HTERT RPE-1 (cell line): ENCODE results near the gene CAT.
"Not testable (repeated sequence)": the region's sequence is repeated elsewhere in the genome, so short reads cannot be mapped to it uniquely, and the experiment has no call there.

Experiments
- in situ Hi-C: fragments of 300-500 bp; cut with MboI; formaldehyde crosslinking; loops from 4 replicates; pipeline ENCODE4 v1.14.3; 2020; ENCODE audit warnings: low sequenced_read_pairs

CAT gene

GRCh38 chr11:34424826-34425225 is 13.9 kb upstream of the CAT start:
- in situ Hi-C loops, result not testable (repeated sequence)

GRCh38 chr11:34425360-34425759 is 13.4 kb upstream of the CAT start:
- in situ Hi-C loops, result no loop called here

GRCh38 chr11:34425867-34426266 is 12.9 kb upstream of the CAT start:
- in situ Hi-C loops, result no loop called here

GRCh38 chr11:34426766-34427185 is 12.0 kb upstream of the CAT start:
- in situ Hi-C loops, result no loop called here

- in situ Hi-C loops, result no loop called here
These were observed 11.4 kb upstream of the CAT start for GRCh38 chr11:34427186-34427805.

GRCh38 chr11:34431979-34432378 is 6.8 kb upstream of the CAT start:
- in situ Hi-C loops, result no loop called here

- in situ Hi-C loops, result no loop called here
These were observed 5.9 kb upstream of the CAT start for GRCh38 chr11:34432822-34433221.

- in situ Hi-C loops, result no loop called here
These were observed 4.8 kb upstream of the CAT start for GRCh38 chr11:34433899-34434298.

- in situ Hi-C loops, result no loop called here
These were observed 1.3 kb upstream of the CAT start for GRCh38 chr11:34437224-34438125.

GRCh38 chr11:34439610-34440198 is 970 bp downstream of the CAT start:
- in situ Hi-C loops, result no loop called here

GRCh38 chr11:34441814-34442213 is 3.1 kb downstream of the CAT start:
- in situ Hi-C loops, result no loop called here

GRCh38 chr11:34443136-34443535 is 4.4 kb downstream of the CAT start:
- in situ Hi-C loops, result no loop called here

GRCh38 chr11:34444428-34444827 is 5.7 kb downstream of the CAT start:
- in situ Hi-C loops, result no loop called here

GRCh38 chr11:34445956-34446355 is 7.2 kb downstream of the CAT start:
- in situ Hi-C loops, result no loop called here

GRCh38 chr11:34446386-34446785 is 7.7 kb downstream of the CAT start:
- in situ Hi-C loops, result no loop called here

- in situ Hi-C loops, result no loop called here
These were observed 8.3 kb downstream of the CAT start for GRCh38 chr11:34447044-34447443.

GRCh38 chr11:34448223-34448994 is 9.7 kb downstream of the CAT start:
- in situ Hi-C loops, result no loop called here

- in situ Hi-C loops, result no loop called here
These were observed 10.3 kb downstream of the CAT start for GRCh38 chr11:34449013-34449412.

- in situ Hi-C loops, result no loop called here
These were observed 12.3 kb downstream of the CAT start for GRCh38 chr11:34451053-34451452.

GRCh38 chr11:34454308-34455032 is 15.7 kb downstream of the CAT start:
- in situ Hi-C loops, result no loop called here

GRCh38 chr11:34457607-34458006 is 18.9 kb downstream of the CAT start:
- in situ Hi-C loops, result no loop called here
